ENCODE results near the gene PRKN.

Gene PRKN

GRCh38 chr6:162150295-162150694 is 577.3 kb downstream of the PRKN start:
- no peak for TF ChIP-seq ZFX (IDR thresholded peaks at IDR 0.05; ENCODE audit: borderline replicate concordance)
- no peak for TF ChIP-seq CTCF (IDR thresholded peaks at IDR 0.05)
- H3K27ac ChIP-seq, result no peak overlapping the region

DNA sequence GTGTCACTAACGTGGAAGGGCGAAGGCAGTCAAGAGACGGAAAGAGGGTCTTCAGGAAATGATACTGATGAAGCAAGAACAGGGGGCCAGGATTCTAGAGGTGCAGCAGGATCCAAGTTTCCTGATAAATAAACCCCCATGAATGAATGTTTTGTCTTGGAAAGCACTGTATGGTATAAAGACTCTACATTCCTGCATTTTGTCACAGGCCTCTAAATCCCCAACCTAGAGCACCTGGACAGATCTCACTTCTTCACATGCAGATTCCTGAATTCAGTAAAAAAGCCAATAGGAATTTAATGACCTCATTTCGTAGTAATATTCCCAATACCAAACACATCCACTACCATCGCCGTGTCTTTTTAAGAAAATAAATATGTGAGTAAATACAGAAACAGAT is 577.8 kb downstream of the PRKN start:
- no peak overlapping the region for H3K27ac ChIP-seq
- TF ChIP-seq CTCF (IDR thresholded peaks at IDR 0.05) (no peak), ZFX (IDR thresholded peaks at IDR 0.05; ENCODE audit: borderline replicate concordance) (no peak)

DNA sequence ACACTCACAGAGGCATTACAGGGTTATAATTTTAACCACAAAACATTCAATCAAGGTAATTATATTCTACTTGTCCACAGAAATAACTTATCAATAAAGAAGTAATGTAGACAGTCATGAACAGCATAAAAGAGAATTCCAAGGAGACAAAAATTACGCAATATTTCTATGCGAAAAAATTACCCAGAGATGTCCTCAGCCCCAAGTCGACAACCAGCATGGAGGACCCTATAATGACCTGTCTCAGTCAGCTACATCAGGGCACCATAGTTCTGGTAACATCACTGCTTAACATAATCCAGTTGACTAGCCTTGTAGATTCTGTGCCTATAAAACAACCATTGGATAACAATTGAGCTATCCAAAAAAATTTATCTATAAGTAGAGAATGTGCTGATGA is 579.8 kb downstream of the PRKN start:
- TF ChIP-seq CTCF (IDR thresholded peaks at IDR 0.05) (no peak), ZFX (IDR thresholded peaks at IDR 0.05; ENCODE audit: borderline replicate concordance) (no peak)
- H3K27ac ChIP-seq, result no peak overlapping the region

GRCh38 chr6:162147281-162147680 is 580.3 kb downstream of the PRKN start:
- no peak for TF ChIP-seq ZFX (IDR thresholded peaks at IDR 0.05; ENCODE audit: borderline replicate concordance)
- no peak for TF ChIP-seq CTCF (IDR thresholded peaks at IDR 0.05)
- no peak overlapping the region for H3K27ac ChIP-seq

GRCh38 chr6:162140251-162140852 is 587.2 kb downstream of the PRKN start:
- H3K27ac ChIP-seq, result no peak overlapping the region
- TF ChIP-seq ZFX (IDR thresholded peaks at IDR 0.05; ENCODE audit: borderline replicate concordance) (no peak), CTCF (IDR thresholded peaks at IDR 0.05) (no peak)

DNA sequence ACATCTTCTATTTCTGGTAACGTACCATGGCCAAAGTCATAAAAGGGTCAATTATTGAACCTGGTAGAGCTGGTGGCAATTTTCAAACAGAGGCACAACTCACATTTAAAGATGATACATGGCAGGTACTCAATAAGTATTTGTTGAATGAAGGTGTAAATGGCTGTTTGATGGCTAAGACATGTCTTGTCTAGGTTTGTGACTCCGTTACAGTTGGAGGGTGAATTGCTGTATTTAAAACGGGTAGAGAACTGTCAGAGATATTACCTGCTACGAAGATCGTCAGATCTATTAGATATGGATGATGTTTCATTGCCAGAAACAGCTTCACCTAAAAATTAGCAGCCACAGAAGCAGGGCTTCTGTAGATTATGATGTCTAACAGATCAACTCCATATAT is 601.9 kb downstream of the PRKN start:
- H3K27ac ChIP-seq, result no peak overlapping the region
- no peak for TF ChIP-seq CTCF (IDR thresholded peaks at IDR 0.05)
- no peak for TF ChIP-seq ZFX (IDR thresholded peaks at IDR 0.05; ENCODE audit: borderline replicate concordance)

- no peak overlapping the region for H3K27ac ChIP-seq
- no peak for TF ChIP-seq ZFX (IDR thresholded peaks at IDR 0.05; ENCODE audit: borderline replicate concordance)
Measured at GRCh38 chr6:162124710-162125435, 602.7 kb downstream of the PRKN start.

Measured in 22Rv1 (cell line).